ENCODE data around the gene SLAMF6. TPM values are rescaled to one million over a fixed set of nuclear protein-coding genes. Genes with fewer than 3 reads are reported as not detected.

SLAMF6 gene
- total RNA-seq, 2 experiments from 2014 or later = 25.1 to 33.7 TPM

GRCh38 chr1:160558660-160559380, 35.8 kb upstream of the SLAMF6 start:
- POLR2A ChIA-PET = no interaction called here
- Mint-ChIP-seq H3K27me3 (no peaks in the 10 kb centered on the region), H3K9me3 (peaks cover 23% of the 10 kb centered on the region), H3K27ac (peak overlapping the region; percentile 21), H3K36me3 (ENCODE audit: low read depth) (peaks cover 53% of the 10 kb centered on the region), H3K4me1 (peaks cover 35% of the 10 kb centered on the region), H3K4me3 (peak overlapping the region; percentile 7)
- CTCF ChIA-PET = interaction anchor here (0.9 to 2.0 kb wide), 4 partner anchors 9 to 143 kb away, joined by 3 to 6 read pairs (median 4); no protein-coding TSS in a partner anchor
- DNase-seq = no peak

DNA sequence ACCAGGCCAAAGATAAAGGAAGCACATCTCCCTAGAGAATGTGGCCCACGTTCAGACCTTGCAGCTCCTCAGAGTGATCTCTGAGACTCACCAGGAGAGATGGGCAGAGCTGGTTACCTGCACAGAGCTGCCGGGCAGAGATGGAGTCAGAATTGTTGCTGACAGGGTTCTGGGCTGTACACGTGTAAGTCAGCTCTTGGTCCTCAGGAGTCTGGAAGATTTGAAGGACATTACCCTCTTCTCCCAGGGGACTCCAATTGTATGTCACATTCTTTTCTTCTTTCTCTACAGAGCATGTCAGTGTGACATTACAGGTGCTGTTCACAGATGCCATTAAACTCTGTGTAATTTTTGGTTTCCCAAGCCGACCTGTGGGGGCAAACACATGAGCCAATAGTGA, 30.7 kb upstream of the SLAMF6 start:
- Mint-ChIP-seq H3K4me3 (no peak overlapping the region), H3K4me1 (peaks cover 7% of the 10 kb centered on the region), H3K27me3 (no peaks in the 10 kb centered on the region), H3K27ac (no peak overlapping the region), H3K36me3 (ENCODE audit: low read depth) (peaks cover 28% of the 10 kb centered on the region), H3K9me3 (peaks cover 3% of the 10 kb centered on the region)
- POLR2A ChIA-PET = no interaction called here
- CTCF ChIA-PET = interaction anchor here (0.8 to 1.9 kb wide), 7 partner anchors 12 to 327 kb away, joined by 3 to 5 read pairs (median 4); no protein-coding TSS in a partner anchor
- DNase-seq = no peak

DNA sequence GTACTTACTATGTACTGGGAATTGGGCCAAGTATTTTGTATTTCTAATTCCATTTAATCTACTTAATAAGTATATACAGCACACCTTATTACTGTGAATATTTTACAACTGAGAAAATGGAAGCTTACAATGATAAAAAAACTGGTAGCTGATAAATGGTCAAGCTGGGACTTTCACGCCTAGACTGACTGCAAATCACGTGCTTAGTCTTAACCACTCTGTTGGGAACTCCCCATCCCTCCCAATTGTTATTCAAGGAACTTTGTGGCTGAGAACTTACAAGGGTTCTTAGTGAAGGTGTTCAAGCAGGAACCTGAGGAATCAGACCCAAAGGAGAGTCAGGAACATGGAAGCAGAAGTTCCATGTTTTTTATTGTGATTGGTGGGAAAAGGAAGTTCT, 29.4 kb upstream of the SLAMF6 start:
- H3K27me3 Mint-ChIP-seq = no peaks in the 10 kb centered on the region
- POLR2A ChIA-PET = no interaction called here
- H3K4me3 Mint-ChIP-seq = no peak overlapping the region
- no peak for DNase-seq
- peaks cover 22% of the 10 kb centered on the region for H3K36me3 Mint-ChIP-seq (ENCODE audit: low read depth)
- H3K27ac Mint-ChIP-seq = no peak overlapping the region
- CTCF ChIA-PET = interaction anchor here (1.5 to 1.9 kb wide), 3 partner anchors 13 to 55 kb away, joined by 3 to 5 read pairs (median 4); no protein-coding TSS in a partner anchor
- H3K4me1 Mint-ChIP-seq = no peaks in the 10 kb centered on the region
- no peaks in the 10 kb centered on the region for H3K9me3 Mint-ChIP-seq

GRCh38 chr1:160550572-160551034, 27.5 kb upstream of the SLAMF6 start:
- no peaks in the 10 kb centered on the region for H3K27me3 Mint-ChIP-seq
- no peaks in the 10 kb centered on the region for H3K4me1 Mint-ChIP-seq
- CTCF ChIA-PET = interaction anchor here (0.6 to 3.1 kb wide), 8 partner anchors 10 to 77 kb away, joined by 3 to 11 read pairs (median 3); no protein-coding TSS in a partner anchor
- DNase-seq = peak; percentile 35
- H3K4me3 Mint-ChIP-seq = no peak overlapping the region
- peaks cover 18% of the 10 kb centered on the region for H3K36me3 Mint-ChIP-seq (ENCODE audit: low read depth)
- POLR2A ChIA-PET = interaction anchor here (1.4 kb wide), 1 partner anchor 56 kb away, joined by 7 read pairs; no protein-coding TSS in a partner anchor
- no peaks in the 10 kb centered on the region for H3K9me3 Mint-ChIP-seq
- no peak overlapping the region for H3K27ac Mint-ChIP-seq

- Mint-ChIP-seq H3K4me3 (no peak overlapping the region), H3K36me3 (ENCODE audit: low read depth) (peaks cover 19% of the 10 kb centered on the region), H3K27ac (no peak overlapping the region), H3K9me3 (no peaks in the 10 kb centered on the region), H3K4me1 (peaks cover 5% of the 10 kb centered on the region), H3K27me3 (no peaks in the 10 kb centered on the region)
- ChIA-PET CTCF (interaction anchor here (1.0 to 3.1 kb wide), 7 partner anchors 9 to 56 kb away, joined by 3 to 11 read pairs (median 4); no protein-coding TSS in a partner anchor), POLR2A (interaction anchor here (1.4 kb wide), 1 partner anchor 57 kb away, joined by 7 read pairs; no protein-coding TSS in a partner anchor)
- DNase-seq = no peak
Measured at GRCh38 chr1:160549665-160550006, 26.6 kb upstream of the SLAMF6 start.

- DNase-seq = no peak
- Mint-ChIP-seq H3K4me1 (peaks cover 10% of the 10 kb centered on the region), H3K27ac (no peak overlapping the region), H3K27me3 (no peaks in the 10 kb centered on the region), H3K4me3 (no peak overlapping the region), H3K9me3 (no peaks in the 10 kb centered on the region), H3K36me3 (ENCODE audit: low read depth) (peaks cover 19% of the 10 kb centered on the region)
- CTCF ChIA-PET = interaction anchor here (1.0 to 3.1 kb wide), 5 partner anchors 9 to 57 kb away, joined by 4 to 11 read pairs (median 6); no protein-coding TSS in a partner anchor
- POLR2A ChIA-PET = no interaction called here
Measured at GRCh38 chr1:160548960-160549664, 26.1 kb upstream of the SLAMF6 start.

- Mint-ChIP-seq H3K27ac (no peak overlapping the region), H3K4me1 (peaks cover 16% of the 10 kb centered on the region), H3K36me3 (ENCODE audit: low read depth) (peaks cover 14% of the 10 kb centered on the region), H3K27me3 (no peaks in the 10 kb centered on the region), H3K9me3 (no peaks in the 10 kb centered on the region), H3K4me3 (no peak overlapping the region)
- POLR2A ChIA-PET = no interaction called here
- CTCF ChIA-PET = interaction anchor here (1.5 to 2.0 kb wide), 2 partner anchors 13 to 58 kb away, joined by 5 to 8 read pairs; no protein-coding TSS in a partner anchor
- DNase-seq = no peak
Measured at GRCh38 chr1:160548183-160548582, 25.1 kb upstream of the SLAMF6 start.

GRCh38 chr1:160547422-160547821, 24.4 kb upstream of the SLAMF6 start:
- Mint-ChIP-seq H3K36me3 (ENCODE audit: low read depth) (peaks cover 6% of the 10 kb centered on the region), H3K27ac (no peak overlapping the region), H3K4me1 (peaks cover 16% of the 10 kb centered on the region), H3K27me3 (no peaks in the 10 kb centered on the region), H3K9me3 (no peaks in the 10 kb centered on the region), H3K4me3 (no peak overlapping the region)
- POLR2A ChIA-PET = no interaction called here
- CTCF ChIA-PET = interaction anchor here (0.9 kb wide), 1 partner anchor 108 kb away, joined by 3 read pairs; no protein-coding TSS in a partner anchor
- no peak for DNase-seq

DNA sequence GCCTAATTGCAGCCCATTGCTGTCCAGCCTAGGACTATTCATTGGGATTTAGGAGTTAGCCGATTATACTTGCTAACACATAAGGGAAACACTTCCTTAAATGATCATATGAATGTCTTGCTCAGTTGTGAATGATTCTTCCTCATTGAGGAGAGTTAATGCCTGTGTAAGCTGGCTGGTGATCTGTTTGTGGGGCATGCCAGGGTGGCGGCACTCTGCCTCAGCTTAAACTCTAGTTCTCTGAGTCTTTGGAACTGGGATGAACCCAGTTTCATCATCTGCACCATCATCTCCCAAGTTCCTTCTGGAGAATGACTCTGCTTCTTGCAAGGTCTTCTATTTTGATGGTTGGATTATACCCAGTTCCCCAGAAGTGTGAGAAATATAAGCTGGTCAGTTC, 23.9 kb upstream of the SLAMF6 start:
- CTCF ChIA-PET = interaction anchor here (0.9 kb wide), 1 partner anchor 108 kb away, joined by 3 read pairs; no protein-coding TSS in a partner anchor
- no peak for DNase-seq
- Mint-ChIP-seq H3K4me1 (peaks cover 20% of the 10 kb centered on the region), H3K9me3 (no peaks in the 10 kb centered on the region), H3K27me3 (no peaks in the 10 kb centered on the region), H3K27ac (no peak overlapping the region), H3K4me3 (no peak overlapping the region), H3K36me3 (ENCODE audit: low read depth) (peaks cover 4% of the 10 kb centered on the region)
- POLR2A ChIA-PET = interaction anchor here (0.5 kb wide), 1 partner anchor 31 kb away, joined by 3 read pairs; no protein-coding TSS in a partner anchor

DNA sequence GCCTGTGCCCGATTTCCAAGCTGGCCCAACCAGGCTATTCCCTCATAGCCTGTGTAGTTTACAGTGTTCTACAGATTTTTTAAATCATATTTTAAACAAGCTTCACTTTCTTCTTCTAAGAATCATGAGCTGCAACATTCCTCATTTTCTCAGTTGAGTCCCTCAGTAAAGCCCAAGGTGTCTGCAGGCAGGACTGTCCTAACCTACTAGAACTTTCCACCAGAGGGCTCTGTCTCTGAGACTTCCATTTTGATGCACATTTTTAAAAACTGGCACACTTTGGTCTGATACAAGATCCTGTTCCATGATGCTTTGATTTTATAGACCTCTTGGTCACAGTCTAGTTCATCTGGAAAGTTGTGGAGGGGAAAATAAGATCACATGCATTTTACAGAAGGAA, 21.6 kb upstream of the SLAMF6 start:
- no peaks in the 10 kb centered on the region for H3K9me3 Mint-ChIP-seq
- DNase-seq = peak; percentile 43
- peaks cover 41% of the 10 kb centered on the region for H3K4me1 Mint-ChIP-seq
- H3K36me3 Mint-ChIP-seq (ENCODE audit: low read depth) = peaks cover 5% of the 10 kb centered on the region
- H3K27me3 Mint-ChIP-seq = no peaks in the 10 kb centered on the region
- ChIA-PET CTCF (interaction anchor here (0.6 to 1.8 kb wide), 12 partner anchors 11 to 249 kb away, joined by 3 to 8 read pairs (median 3); partner anchors contain the start of gene SLAMF6), POLR2A (no interaction called here)
- peak overlapping the region; percentile 73 for H3K27ac Mint-ChIP-seq
- H3K4me3 Mint-ChIP-seq = no peak overlapping the region

- H3K36me3 Mint-ChIP-seq (ENCODE audit: low read depth) = peaks cover 8% of the 10 kb centered on the region
- no peaks in the 10 kb centered on the region for H3K27me3 Mint-ChIP-seq
- H3K4me3 Mint-ChIP-seq = no peak overlapping the region
- peaks cover 52% of the 10 kb centered on the region for H3K4me1 Mint-ChIP-seq
- no peaks in the 10 kb centered on the region for H3K9me3 Mint-ChIP-seq
- ChIA-PET POLR2A (no interaction called here), CTCF (no interaction called here)
- no peak overlapping the region for H3K27ac Mint-ChIP-seq
- no peak for DNase-seq
Measured at GRCh38 chr1:160542303-160542945, 19.4 kb upstream of the SLAMF6 start.

DNA sequence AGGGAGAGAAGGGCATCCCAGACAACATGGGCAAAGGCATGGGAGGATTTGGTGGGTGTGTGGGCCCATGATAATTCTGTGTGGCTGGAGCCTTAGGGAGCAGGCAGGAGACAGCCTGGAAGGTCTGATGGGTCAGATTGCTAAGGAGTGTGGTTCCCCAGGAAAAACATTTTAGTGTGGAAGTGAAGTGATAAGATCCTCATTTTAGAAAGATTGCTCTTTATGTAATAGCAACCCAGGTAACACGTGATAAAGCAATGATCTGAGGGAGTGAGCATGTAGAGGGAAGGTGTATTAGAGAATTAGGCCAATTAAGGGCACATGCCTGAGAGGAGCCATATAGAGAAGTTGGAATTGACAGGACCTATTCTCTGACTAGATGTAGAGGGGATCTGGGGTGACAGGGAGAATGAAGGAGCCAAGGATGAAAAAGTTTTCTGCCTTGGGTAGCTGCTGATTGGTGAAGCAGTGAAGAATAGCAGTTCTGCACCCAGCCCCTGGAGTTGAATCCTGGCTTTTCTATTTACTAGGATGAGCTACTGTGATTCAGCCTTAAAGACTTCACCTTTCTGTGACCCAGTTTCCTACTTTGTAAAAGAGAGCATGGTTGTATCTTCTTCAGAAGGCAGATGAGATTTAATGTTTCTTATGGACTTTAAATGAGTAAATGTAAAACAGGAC, 18.7 kb upstream of the SLAMF6 start:
- Mint-ChIP-seq H3K9me3 (peaks cover 2% of the 10 kb centered on the region), H3K27me3 (no peaks in the 10 kb centered on the region), H3K36me3 (ENCODE audit: low read depth) (peaks cover 13% of the 10 kb centered on the region), H3K4me3 (no peak overlapping the region), H3K27ac (peak overlapping the region; percentile 47), H3K4me1 (peaks cover 52% of the 10 kb centered on the region)
- no peak for DNase-seq
- CTCF ChIA-PET = interaction anchor here (0.5 to 2.4 kb wide), 7 partner anchors 8 to 110 kb away, joined by 3 to 11 read pairs (median 3); no protein-coding TSS in a partner anchor
- POLR2A ChIA-PET = no interaction called here

All from activated CD4-positive, alpha-beta T cell treated with anti-CD3 and anti-CD28 coated beads, Interleukin-2, amount 10 ng/mL, durations not matched to agents 7 days and 5 days (primary cell).